Prostate gland (tissue), 2 donors: Measurements from ENCODE around the gene SLF1.

Source experiments
- CTCF ChIP-seq, 4 experiments: fragments of 200-600 bp in 2 of 4; fragments of 450-650 bp in 2 of 4; sonication (generic) in 2 of 4; IDR thresholded peaks; 1 replicate in 3 of 4; 2 replicates in 1 of 4; pipeline ENCODE4 v1.5.1; 2016 to 2019; ENCODE audit warnings: antibody characterized with exemption in 4 of 4, mild to moderate bottlenecking in 2 of 4, moderate library complexity in 2 of 4
- POLR2A ChIP-seq: fragments of 450-650 bp; IDR thresholded peaks from one replicate; pipeline ENCODE4 v1.6.1; 2016; ENCODE audit warnings: antibody characterized with exemption, mild to moderate bottlenecking
- POLR2AphosphoS5 ChIP-seq: sonication (generic); formaldehyde crosslinking; IDR thresholded peaks from one replicate; pipeline ENCODE4 v1.6.1; 2017; ENCODE audit warnings: antibody characterized with exemption

- TF ChIP-seq CTCF (IDR thresholded peaks at IDR 0.05) (no peak), POLR2A (no peak), POLR2AphosphoS5 (no peak)
These were observed 74.1 kb downstream of the SLF1 start for GRCh38 chr5:94692581-94692980.
